ENCODE results near the gene HSD17B1.
"Not testable (repeated sequence)": the region's sequence is repeated elsewhere in the genome, so short reads cannot be mapped to it uniquely, and the experiment has no call there.

HSD17B1 gene

GRCh38 chr17:42548070-42548837, 4.5 kb upstream of the HSD17B1 start:
- no peak for DNase-seq

DNA sequence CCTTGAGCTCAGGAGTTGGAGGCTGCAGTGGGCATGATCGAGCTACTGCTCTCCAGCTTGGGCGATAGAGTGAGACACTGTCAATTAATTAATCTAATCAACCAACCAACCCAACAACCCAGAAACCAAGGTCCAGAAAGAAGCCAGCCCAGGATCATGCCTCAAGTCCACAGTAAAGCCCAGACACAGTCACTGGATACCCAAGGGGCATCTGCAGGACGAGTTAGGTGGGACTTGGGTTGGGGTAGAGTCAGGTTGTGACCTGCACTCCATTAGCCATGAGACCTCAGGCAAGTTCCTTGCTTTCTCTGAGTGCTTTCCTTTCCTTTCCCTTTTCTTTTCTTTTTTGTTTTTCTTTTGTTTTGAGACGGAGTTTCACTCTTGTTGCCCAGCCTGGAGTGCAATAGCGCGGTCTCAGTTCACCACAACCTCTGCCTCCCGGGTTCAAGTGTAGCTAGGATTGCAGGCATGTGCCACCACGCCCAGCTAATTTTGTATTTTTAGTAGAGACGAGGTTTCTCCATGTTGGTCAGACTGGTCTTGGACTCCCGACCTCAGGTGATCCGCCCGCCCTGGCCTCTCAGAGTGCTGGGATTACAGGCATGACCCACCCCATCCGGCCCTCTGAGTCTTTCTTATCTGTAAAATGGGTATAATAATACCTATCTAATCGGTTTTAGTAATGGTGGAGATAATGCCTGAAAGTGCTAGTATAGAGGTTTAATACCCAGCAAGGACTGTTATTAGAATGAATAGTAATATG, 3.5 kb upstream of the HSD17B1 start:
- no peak for DNase-seq

- no peak for DNase-seq
These were observed 567 bp downstream of the HSD17B1 start for GRCh38 chr17:42553161-42553818.

DNA sequence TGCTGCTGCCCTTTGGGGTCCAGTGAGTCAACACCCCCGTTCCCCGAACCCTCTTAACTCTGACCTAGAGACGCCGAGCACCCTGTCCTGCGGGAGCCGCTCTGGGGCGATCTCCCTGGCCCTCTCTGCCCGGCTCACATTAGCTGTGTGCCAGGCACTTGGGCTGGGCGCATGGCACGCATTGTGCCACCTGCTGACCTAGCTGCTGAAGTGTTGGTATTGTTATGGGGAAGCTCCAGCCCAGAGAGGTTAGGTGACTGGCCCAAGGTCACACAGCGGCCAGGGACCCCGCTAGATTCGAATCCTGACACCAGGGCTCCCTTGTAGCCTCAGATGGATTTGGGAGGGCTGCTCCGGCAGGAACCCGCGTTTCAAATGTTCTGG, 1.1 kb downstream of the HSD17B1 start:
- DNase-seq: no peak

DNA sequence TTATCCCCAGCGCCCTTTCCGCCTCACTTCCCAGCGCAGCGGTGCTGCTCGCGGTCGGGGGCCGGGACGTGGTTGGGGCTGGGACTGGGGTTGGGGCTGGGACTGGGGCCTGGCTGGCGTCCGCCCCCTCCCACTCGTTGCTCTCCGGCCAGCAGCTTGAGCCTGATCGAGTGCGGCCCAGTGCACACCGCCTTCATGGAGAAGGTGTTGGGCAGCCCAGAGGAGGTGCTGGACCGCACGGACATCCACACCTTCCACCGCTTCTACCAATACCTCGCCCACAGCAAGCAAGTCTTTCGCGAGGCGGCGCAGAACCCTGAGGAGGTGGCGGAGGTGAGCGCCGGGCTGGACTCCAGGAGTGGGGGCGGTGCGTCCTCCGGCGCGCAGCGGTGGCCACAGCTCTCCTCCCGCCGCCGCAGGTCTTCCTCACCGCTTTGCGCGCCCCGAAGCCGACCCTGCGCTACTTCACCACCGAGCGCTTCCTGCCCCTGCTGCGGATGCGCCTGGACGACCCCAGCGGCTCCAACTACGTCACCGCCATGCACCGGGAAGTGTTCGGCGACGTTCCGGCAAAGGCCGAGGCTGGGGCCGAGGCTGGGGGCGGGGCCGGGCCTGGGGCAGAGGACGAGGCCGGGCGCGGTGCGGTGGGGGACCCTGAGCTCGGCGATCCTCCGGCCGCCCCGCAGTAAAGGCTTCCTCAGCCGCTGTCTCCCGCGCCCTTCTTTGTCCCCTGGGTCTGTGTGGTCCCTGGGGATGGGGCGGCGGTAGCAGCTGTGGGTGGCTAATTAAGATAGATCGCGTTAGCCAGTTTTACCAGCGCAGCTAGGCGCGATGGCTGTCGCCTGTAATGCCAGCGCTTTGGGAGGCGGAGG, 1.8 kb downstream of the HSD17B1 start:
- peak; percentile 68 for DNase-seq

GRCh38 chr17:42555122-42555622, 2.4 kb downstream of the HSD17B1 start:
- no peak for DNase-seq

- not testable (repeated sequence) for DNase-seq
These were observed 3.4 kb downstream of the HSD17B1 start for GRCh38 chr17:42555961-42556617.

DNA sequence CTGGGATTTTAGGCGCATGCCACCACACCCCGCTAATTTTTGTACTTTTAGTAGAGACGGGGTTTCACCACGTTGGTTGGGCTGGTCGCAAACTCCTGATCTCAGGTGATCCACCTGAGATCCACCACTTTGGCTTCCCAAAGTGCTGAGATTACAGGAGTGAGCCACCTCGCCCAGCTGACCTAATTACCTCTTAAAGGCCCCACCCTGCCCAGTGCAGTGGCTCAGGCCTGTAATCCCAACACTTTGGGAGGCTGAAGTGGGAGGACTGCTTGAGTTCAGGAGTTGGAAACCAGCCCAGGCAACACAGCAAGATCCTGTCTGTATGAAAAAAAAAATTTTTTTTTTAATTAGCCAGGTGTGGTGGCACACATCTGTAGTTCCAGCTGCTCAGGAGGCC, 6.4 kb downstream of the HSD17B1 start:
- peak; percentile 80 for DNase-seq

- no peak for DNase-seq
These were observed 7.5 kb downstream of the HSD17B1 start for GRCh38 chr17:42560246-42560645.

- peak; percentile 93 for DNase-seq
These were observed 9.2 kb downstream of the HSD17B1 start, which contains the start of gene COASY for GRCh38 chr17:42561897-42562387. Gene COASY, plus strand, starts transcription at chr17:42562148. Its CDS starts 475 bp downstream, at chr17:42562623.

GRCh38 chr17:42562388-42563142, 9.8 kb downstream of the HSD17B1 start:
- DNase-seq: no peak

DNA sequence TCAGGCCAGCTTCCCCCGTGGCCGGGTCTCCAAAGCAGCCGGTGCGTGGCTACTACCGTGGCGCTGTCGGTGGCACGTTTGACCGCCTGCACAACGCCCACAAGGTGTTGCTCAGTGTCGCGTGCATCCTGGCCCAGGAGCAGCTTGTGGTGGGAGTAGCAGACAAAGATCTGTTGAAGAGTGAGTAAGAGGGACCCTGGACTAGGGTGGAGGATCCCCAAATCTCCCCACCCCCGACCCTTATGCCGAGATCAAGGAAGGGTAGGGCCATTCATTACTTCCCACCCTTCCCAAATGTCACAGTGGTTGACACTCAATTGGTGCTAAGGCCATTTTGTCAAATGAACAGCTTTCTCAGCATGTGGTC, 10.4 kb downstream of the HSD17B1 start:
- no peak for DNase-seq

DNA sequence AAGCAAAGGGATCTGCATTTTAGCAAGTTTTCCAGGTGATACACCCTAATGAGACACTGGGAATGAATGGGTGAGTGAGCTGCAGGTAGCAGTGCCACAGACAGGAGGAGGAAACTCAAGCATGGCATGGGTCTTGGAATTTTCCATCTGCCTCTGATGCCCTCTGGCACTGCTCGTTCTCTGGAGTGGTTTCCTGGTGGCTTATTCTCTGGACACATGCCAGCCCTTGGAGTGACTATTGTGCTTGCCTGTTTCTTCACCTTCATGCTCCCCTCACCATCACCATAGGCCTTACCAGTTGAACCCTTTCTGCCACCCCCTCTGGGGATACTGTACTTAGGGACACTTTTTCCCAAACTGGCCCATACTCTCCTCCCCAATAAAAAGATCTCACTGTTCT, 10.8 kb downstream of the HSD17B1 start:
- DNase-seq: peak; percentile 30

DNA sequence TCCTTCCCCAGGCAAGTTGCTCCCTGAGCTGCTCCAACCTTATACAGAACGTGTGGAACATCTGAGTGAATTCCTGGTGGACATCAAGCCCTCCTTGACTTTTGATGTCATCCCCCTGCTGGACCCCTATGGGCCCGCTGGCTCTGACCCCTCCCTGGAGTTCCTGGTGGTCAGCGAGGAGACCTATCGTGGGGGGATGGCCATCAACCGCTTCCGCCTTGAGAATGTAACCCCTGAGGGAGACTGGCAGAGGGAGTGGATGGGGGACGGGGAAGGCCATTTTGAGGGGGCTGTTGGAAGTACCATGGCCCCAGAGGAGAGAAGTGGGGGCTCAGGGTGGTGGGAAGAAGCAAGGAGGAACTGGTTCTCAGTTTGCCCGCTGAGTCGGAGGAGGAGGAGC, 11.2 kb downstream of the HSD17B1 start:
- no peak for DNase-seq

GRCh38 chr17:42564815-42565522, 12.2 kb downstream of the HSD17B1 start:
- DNase-seq: no peak

DNA sequence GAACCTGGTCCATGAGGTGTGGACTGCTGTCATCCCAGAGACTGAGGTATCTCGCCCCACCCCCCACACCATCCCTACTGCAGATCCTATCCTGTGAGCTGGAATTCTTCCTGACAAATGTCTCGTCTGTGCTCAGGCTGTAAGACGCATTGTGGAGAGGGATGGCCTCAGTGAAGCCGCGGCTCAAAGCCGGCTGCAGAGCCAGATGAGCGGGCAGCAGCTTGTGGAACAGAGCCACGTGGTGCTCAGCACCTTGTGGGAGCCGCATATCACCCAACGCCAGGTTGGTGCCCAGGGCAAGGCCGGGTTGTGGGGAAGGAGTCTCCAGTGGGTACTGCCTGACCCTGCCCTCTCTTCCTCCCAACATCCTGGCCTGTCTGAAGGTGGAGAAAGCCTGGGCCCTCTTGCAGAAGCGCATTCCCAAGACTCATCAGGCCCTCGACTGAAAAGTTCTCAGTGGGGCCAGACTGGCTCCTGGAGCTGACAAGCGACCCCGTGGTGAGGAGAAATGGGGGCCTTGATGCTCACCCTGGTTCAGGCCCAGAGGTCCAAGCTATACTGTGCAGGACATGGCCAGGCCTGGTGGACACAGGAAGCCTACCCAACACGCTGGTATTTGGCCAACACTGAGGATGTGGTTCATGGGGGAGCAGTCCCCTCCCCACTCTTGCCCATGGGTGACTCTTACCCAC, 12.9 kb downstream of the HSD17B1 start:
- no peak for DNase-seq

GRCh38 chr17:42566215-42566882, 13.6 kb downstream of the HSD17B1 start:
- DNase-seq: no peak

DNA sequence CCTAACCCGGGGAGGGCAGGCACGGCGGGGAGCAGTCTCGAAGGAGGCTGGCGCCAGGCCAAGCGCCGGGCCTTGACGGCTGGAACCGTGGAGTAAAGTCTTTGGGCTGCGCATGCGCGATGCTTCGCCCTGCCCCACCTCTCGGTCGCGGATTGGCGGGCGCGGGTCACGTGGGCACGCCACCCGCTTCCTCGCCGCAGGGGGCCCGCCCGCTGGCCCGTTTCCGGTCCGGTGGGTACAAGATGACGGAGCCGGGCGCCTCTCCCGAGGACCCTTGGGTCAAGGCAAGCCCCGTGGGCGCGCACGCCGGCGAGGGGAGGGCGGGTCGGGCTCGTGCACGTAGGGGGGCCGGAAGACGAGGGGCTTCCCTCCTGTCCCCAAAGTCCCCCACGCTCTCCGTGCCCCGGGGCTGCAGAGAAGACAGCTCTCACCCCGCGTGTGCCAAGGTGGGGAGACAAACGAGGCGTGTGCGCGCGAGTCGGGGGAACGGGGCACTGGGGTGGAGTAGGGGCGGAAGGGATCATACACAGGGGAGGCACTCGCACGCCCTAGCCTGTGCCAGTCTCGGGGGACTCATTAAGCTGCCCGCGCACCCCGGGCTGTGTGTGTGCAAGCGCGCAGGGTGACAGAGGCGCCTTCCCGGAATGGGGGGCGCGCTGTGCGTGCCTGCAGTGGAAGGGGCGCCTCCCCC, 14.3 kb downstream of the HSD17B1 start, which contains the start of gene MLX:
TSS of gene MLX (plus strand) at position 218 of the 691 bp plus-strand sequence. CDS start at position 243, 25 bp downstream.
- DNase-seq: peak; percentile 85

All from DMS79 (cell line).